Mesenchymal stem cell (in vitro differentiated cells and primary cell): ENCODE measurements around the gene HMGA1.
A peak's percentile ranks its signal among the peaks of the same experiment; 100 is the strongest.

Experiments used
- DNase-seq: peaks from one replicate; pipeline ENCODE4 v3.0.0-alpha.2; 2013
- H2AFZ ChIP-seq: one replicate; pipeline ENCODE4 v1.6.1; 2013; ENCODE audit warnings: low read depth, mild to moderate bottlenecking, control low read depth, inconsistent platforms, low read length, moderate library complexity
- H2AK5ac ChIP-seq: 2 replicates; pipeline ENCODE4 v1.6.1; 2013; ENCODE audit warnings: low read length, moderate library complexity, mild to moderate bottlenecking, inconsistent platforms; ENCODE audit not compliant: severe bottlenecking
- H2BK120ac ChIP-seq: one replicate; pipeline ENCODE4 v1.6.1; 2013; ENCODE audit warnings: low read depth, mild to moderate bottlenecking, inconsistent platforms, low read length, moderate library complexity
- H2BK12ac ChIP-seq, 2 experiments: one replicate each; pipeline ENCODE4 v1.6.1; 2013; ENCODE audit warnings: inconsistent platforms in 2 of 2, low read length in 2 of 2, mild to moderate bottlenecking in 2 of 2, moderate library complexity in 2 of 2, control low read depth in 1 of 2
- H2BK15ac ChIP-seq: one replicate; pipeline ENCODE4 v1.6.1; 2013; ENCODE audit warnings: mild to moderate bottlenecking, low read depth, inconsistent platforms; ENCODE audit not compliant: poor library complexity, severe bottlenecking
- H2BK5ac ChIP-seq: 2 replicates; pipeline ENCODE4 v1.6.1; 2013; ENCODE audit warnings: low read depth, mild to moderate bottlenecking, low read length, control low read depth, inconsistent platforms; ENCODE audit not compliant: poor library complexity, severe bottlenecking
- H3K14ac ChIP-seq, 2 experiments: one replicate each; pipeline ENCODE4 v1.6.1; 2013; ENCODE audit warnings: inconsistent platforms in 2 of 2, low read length in 2 of 2, control low read depth in 1 of 2, mild to moderate bottlenecking in 1 of 2, moderate library complexity in 1 of 2
- H3K18ac ChIP-seq, 2 experiments: one replicate each; pipeline ENCODE4 v1.6.1; 2013; ENCODE audit warnings: inconsistent platforms in 2 of 2, low read length in 2 of 2, control low read depth in 1 of 2, low read depth in 1 of 2, mild to moderate bottlenecking in 1 of 2
- H3K23ac ChIP-seq, 2 experiments: one replicate each; pipeline ENCODE4 v1.6.1; 2013; ENCODE audit warnings: inconsistent platforms in 2 of 2, low read length in 2 of 2, mild to moderate bottlenecking in 2 of 2, moderate library complexity in 2 of 2, control low read depth in 1 of 2
- H3K27ac ChIP-seq: 2 replicates; pipeline ENCODE4 v1.5.1; 2013; ENCODE audit warnings: mild to moderate bottlenecking, moderate library complexity, low read length, control low read depth, inconsistent platforms; ENCODE audit not compliant: poor library complexity, severe bottlenecking
- H3K27me3 ChIP-seq, 2 experiments: 2 replicates each; pipeline versions ENCODE4 v1.6.1 to v1.7.0; 2013; ENCODE audit warnings: low read length in 2 of 2, mild to moderate bottlenecking in 2 of 2, moderate library complexity in 2 of 2, control low read depth in 1 of 2, inconsistent platforms in 1 of 2; ENCODE audit not compliant: control insufficient read depth in 1 of 2, insufficient read depth in 1 of 2
- H3K36me3 ChIP-seq, 2 experiments: 2 replicates each; pipeline versions ENCODE4 v1.6.1 to v1.7.0; 2013; ENCODE audit warnings: low read length in 2 of 2, control low read depth in 1 of 2, inconsistent platforms in 1 of 2, low read depth in 1 of 2, mild to moderate bottlenecking in 1 of 2; ENCODE audit not compliant: insufficient read depth in 2 of 2, control insufficient read depth in 1 of 2
- H3K4ac ChIP-seq, 2 experiments: one replicate each; pipeline ENCODE4 v1.6.1; 2013; ENCODE audit warnings: inconsistent platforms in 2 of 2, low read length in 2 of 2, mild to moderate bottlenecking in 2 of 2, moderate library complexity in 2 of 2, control low read depth in 1 of 2, low read depth in 1 of 2
- H3K4me1 ChIP-seq: 2 replicates; pipeline ENCODE4 v1.6.1; 2013; ENCODE audit warnings: low read depth, low read length, control low read depth; ENCODE audit not compliant: control insufficient read depth, insufficient read depth
- H3K4me2 ChIP-seq: 2 replicates; pipeline ENCODE4 v1.6.1; 2013; ENCODE audit warnings: low read length, mild to moderate bottlenecking, inconsistent platforms; ENCODE audit not compliant: poor library complexity, severe bottlenecking
- H3K4me3 ChIP-seq, 2 experiments: 2 replicates each; pipeline versions ENCODE4 v1.5.1 to v1.7.0; 2013; ENCODE audit warnings: low read length in 2 of 2, mild to moderate bottlenecking in 2 of 2, control low read depth in 1 of 2, low read depth in 1 of 2; ENCODE audit not compliant: insufficient read depth in 1 of 2
- H3K79me1 ChIP-seq: replicated peaks from 2 replicates; pipeline ENCODE4 v1.6.1; 2013; ENCODE audit warnings: mild to moderate bottlenecking, control low read depth, low read length, inconsistent platforms; ENCODE audit not compliant: poor library complexity, severe bottlenecking
- H3K9ac ChIP-seq: 2 replicates; pipeline ENCODE4 v1.7.0; 2013; ENCODE audit warnings: mild to moderate bottlenecking, low read length, moderate library complexity
- H3K9me3 ChIP-seq: 2 replicates; pipeline ENCODE4 v1.7.0; 2013; ENCODE audit warnings: mild to moderate bottlenecking, low read length; ENCODE audit not compliant: control insufficient read depth
- H4K8ac ChIP-seq: one replicate; pipeline ENCODE4 v1.6.1; 2013; ENCODE audit warnings: inconsistent platforms, mild to moderate bottlenecking, low read length, moderate library complexity
- H4K91ac ChIP-seq: one replicate; pipeline ENCODE4 v1.6.1; 2013; ENCODE audit warnings: mild to moderate bottlenecking, low read length, inconsistent platforms
- WGBS: methylation state at CpG from one replicate; pipeline ENCODE4 v1.1.7; 2013; ENCODE audit warnings: mixed read lengths; 5-methylcytosine and 5-hydroxymethylcytosine counted together

Gene HMGA1

DNA sequence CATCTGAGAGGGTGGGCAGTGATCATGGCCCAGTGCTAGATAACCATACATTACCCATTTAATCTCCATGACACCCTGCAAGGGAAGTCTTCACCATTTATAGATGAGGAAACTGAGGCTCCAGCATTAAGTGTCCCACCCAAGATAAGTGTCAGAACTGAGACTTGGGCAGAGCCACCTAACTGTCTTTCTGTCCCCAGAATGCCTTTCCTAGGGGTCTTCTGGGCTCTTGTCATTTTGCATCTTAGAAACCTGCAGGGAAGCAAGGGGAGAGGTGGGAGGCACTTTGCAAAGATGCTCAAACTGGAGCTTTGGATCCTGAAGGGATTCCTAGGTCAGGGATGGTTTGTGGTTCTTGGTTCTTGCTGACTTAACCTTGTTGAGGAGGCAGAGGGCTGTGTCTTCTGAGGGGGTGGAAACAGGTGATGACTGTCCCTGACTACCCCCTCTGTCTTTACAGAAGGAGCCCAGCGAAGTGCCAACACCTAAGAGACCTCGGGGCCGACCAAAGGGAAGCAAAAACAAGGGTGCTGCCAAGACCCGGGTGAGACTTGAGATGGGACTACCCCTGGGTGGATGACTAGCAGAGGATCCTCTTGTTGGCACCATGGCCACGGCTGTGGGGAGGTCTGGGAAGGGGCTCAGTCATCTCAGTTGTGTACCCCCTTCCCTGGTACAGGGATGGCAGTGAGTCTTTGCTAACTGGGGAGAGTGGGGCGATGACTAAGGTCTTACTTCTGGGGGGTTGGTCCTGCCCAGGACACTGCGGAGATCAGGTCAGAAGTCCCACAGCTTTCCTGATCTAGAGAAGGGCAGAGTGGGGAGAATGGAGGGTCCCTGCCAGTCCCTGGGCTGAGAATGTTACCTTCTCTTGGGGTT lies 5.8 kb downstream of the HMGA1 start:
- Histone ChIP-seq H3K79me1 (no peaks in the 10 kb centered on the region), H3K18ac (peak overlapping the region in 1 of 2 experiments; percentile 40)
- DNase-seq = no peak

DNA sequence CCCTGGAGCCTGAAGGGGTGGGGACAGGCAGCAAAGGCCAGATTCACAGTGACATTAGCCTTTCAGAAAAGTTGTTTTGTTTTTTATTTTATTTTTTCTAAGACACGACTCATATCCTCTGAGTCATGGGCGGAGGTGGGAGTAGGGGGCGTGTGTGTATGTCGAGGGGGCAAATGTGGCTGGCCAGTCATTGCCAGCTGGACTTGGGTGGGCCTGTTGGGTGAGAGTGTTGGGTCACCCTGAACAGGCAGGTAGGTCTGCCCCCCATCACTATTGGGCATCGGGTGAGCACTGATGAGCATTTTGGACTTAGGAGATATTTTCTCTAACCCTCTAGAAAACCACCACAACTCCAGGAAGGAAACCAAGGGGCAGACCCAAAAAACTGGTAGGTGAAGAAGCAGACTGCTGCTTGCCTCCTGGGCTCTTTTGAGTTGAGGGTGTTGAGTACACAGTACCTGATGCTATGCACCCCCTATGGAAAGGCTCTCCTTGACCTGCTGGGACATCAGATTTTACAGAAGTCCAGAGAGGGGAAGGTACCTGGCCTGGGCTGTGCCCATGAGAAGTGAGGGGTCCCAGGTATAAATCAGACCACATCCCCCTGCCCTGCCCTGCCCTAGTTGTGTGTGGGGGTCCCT lies 6.6 kb downstream of the HMGA1 start:
- H4K8ac ChIP-seq = peak overlapping the region; percentile 62
- peaks cover 2% of the 10 kb centered on the region for H3K79me1 ChIP-seq
- no peak overlapping the region for H3K4me3 ChIP-seq
- no peak overlapping the region for H2AFZ ChIP-seq
- peak overlapping the region; percentile 86 for H3K27ac ChIP-seq
- no peaks in the 10 kb centered on the region for H3K9me3 ChIP-seq
- H3K14ac ChIP-seq = no peak overlapping the region
- peaks cover 27 to 54% of the 10 kb centered on the region in 2 experiments for H3K36me3 ChIP-seq
- H3K4me1 ChIP-seq = peaks cover 57% of the 10 kb centered on the region
- H3K18ac ChIP-seq = peak overlapping the region in 1 of 2 experiments; percentile 96
- H3K27me3 ChIP-seq = no peaks in the 10 kb centered on the region
- H4K91ac ChIP-seq = no peak overlapping the region
- peak overlapping the region; percentile 72 for H3K9ac ChIP-seq
- peak overlapping the region; percentile 65 to 69 for H2BK12ac ChIP-seq
- no peak overlapping the region for H3K4me2 ChIP-seq
- no peak overlapping the region for H2BK5ac ChIP-seq
- H3K23ac ChIP-seq = no peak overlapping the region
- 3% methylated on average over 4 of the region's 5 CpGs for WGBS
- peak overlapping the region; percentile 25 for H2AK5ac ChIP-seq
- H2BK15ac ChIP-seq = peak overlapping the region; percentile 60
- H2BK120ac ChIP-seq = peak overlapping the region; percentile 24
- H3K4ac ChIP-seq = peak overlapping the region in 1 of 2 experiments; percentile 65
- DNase-seq = peak; percentile 68

More for the DNA sequence above, 5.8 kb downstream of the HMGA1 start:
- Histone ChIP-seq H3K23ac (no peak overlapping the region), H3K9ac (peak overlapping the region; percentile 72), H2AFZ (no peak overlapping the region), H3K4ac (peak overlapping the region; percentile 26 to 57), H4K91ac (peak overlapping the region; percentile 34), H3K4me2 (no peak overlapping the region), H3K14ac (no peak overlapping the region), H3K27me3 (no peaks in the 10 kb centered on the region), H4K8ac (peak overlapping the region; percentile 70), H2AK5ac (peak overlapping the region; percentile 33), H2BK15ac (peak overlapping the region; percentile 60), H3K9me3 (no peaks in the 10 kb centered on the region), H3K36me3 (peaks cover 27 to 54% of the 10 kb centered on the region in 2 experiments), H2BK12ac (peak overlapping the region in 1 of 2 experiments; percentile 6), H3K27ac (peak overlapping the region; percentile 45), H2BK120ac (peak overlapping the region; percentile 24), H3K4me3 (no peak overlapping the region), H2BK5ac (no peak overlapping the region), H3K4me1 (peaks cover 53% of the 10 kb centered on the region)
- WGBS = 69% methylated on average over 7 of the region's 7 CpGs

DNA sequence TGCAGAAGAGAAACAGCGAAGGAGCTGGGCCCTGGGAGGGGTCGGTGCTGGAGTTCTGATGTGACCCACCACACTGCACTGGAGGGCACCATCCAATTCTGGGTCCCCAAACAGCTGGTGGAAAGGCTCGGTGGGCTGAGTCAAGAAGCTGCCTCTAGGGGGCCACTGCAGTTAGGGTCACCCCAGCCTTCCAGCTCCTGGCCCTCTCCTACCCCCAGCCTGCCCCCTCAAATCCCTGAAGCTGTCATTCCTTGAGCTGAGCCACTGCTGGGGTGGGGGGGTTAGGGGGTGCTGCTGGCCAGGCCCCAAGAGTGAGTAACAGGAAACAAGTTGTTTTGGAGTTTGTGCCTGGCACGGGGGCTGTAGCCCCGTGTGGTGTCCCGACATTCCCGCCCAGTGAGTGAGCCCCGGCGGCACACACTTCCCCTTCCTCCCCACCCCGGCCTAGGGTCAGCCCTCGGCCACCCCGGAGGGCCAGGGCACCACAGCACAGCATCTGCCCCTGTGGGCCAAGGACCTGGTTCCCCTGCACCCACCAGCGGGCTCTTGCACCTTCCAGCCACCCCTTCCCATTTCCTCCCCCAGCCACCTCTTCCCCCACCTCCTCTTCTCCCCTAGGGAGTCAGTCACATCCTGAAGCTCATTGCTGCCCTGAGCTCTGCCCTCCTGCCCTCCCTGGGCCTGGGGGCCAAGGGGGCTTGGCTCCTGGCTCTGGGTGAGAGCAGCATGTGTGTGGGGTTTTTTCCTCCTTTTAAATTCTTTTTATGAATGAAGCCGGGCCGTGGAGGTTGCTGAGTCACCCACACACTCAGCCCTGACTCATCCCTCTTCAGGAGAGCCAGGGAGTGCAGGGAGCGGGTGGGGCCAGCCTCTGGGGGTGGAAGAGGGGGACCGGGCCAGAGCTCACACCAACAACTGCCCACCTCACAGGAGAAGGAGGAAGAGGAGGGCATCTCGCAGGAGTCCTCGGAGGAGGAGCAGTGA lies 7.5 kb downstream of the HMGA1 start:
- Histone ChIP-seq H4K8ac (peak overlapping the region; percentile 45), H3K9ac (peak overlapping the region; percentile 72), H3K18ac (peak overlapping the region; percentile 17 to 96), H2BK5ac (peak overlapping the region; percentile 59), H4K91ac (peak overlapping the region; percentile 76), H3K14ac (no peak overlapping the region), H3K9me3 (no peaks in the 10 kb centered on the region), H3K4me3 (peak overlapping the region in 1 of 2 experiments; percentile 44), H2AK5ac (peak overlapping the region; percentile 1), H3K36me3 (peaks cover 27 to 54% of the 10 kb centered on the region in 2 experiments), H3K27me3 (no peaks in the 10 kb centered on the region), H2BK12ac (peak overlapping the region; percentile 9 to 92), H3K4ac (peak overlapping the region; percentile 42 to 65), H3K27ac (peak overlapping the region; percentile 86), H3K4me1 (peaks cover 57% of the 10 kb centered on the region), H3K79me1 (peaks cover 4% of the 10 kb centered on the region), H3K4me2 (peak overlapping the region; percentile 23), H2AFZ (no peak overlapping the region), H2BK15ac (peak overlapping the region; percentile 78), H2BK120ac (peak overlapping the region; percentile 55), H3K23ac (no peak overlapping the region)
- 7% methylated on average over 13 of the region's 19 CpGs for WGBS
- DNase-seq = peak; percentile 95
